B cell (primary cell): Measurements from ENCODE around the gene HEXIM1. TPM values are rescaled to one million over a fixed set of nuclear protein-coding genes. Genes with fewer than 3 reads are reported as not detected.

Experiments used
- ATAC-seq: fragments of 200-7000 bp; cut with Tn5 transposase; one replicate; pipeline ENCODE4 v1.10.0; 2021; ENCODE audit warnings: low read depth, mild to moderate bottlenecking, moderate number of reproducible peaks, moderate library complexity
- CTCF ChIA-PET: fragments of 350-600 bp; sonication (Branson Sonifier 250); formaldehyde crosslinking; loops from one replicate; lab custom pipeline; 2021; ENCODE audit warnings: antibody characterized with exemption, inconsistent platforms; lab: Charles Lee
- POLR2A ChIA-PET: fragments of 350-600 bp; sonication (Branson Sonifier 250); formaldehyde crosslinking; loops from one replicate; lab custom pipeline; 2021; ENCODE audit warnings: antibody characterized with exemption; lab: Charles Lee
- DNase-seq: peaks from one replicate; pipeline ENCODE4 v3.0.0; 2013
- H2AFZ ChIP-seq: 2 replicates; pipeline ENCODE4 v1.6.1; 2012; ENCODE audit warnings: mild to moderate bottlenecking, low read depth, low read length; ENCODE audit not compliant: insufficient read depth, poor library complexity, severe bottlenecking
- H3K27ac ChIP-seq, 2 donors: 1 replicate in 1 of 2; 2 replicates in 1 of 2; pipeline ENCODE4 v1.5.1; 2012 to 2013; ENCODE audit warnings: low read length in 2 of 2, mild to moderate bottlenecking in 2 of 2, moderate library complexity in 1 of 2
- H3K27me3 ChIP-seq, 4 experiments: fragments of 200-600 bp in 1 of 4; sonication (generic) in 1 of 4; replicated peaks in 1 of 4; 1 replicate in 2 of 4; 2 replicates in 2 of 4; pipeline versions ENCODE4 v1.6.1 to v1.7.0; 2013 to 2016; ENCODE audit warnings: low read length in 3 of 4, mild to moderate bottlenecking in 2 of 4, mixed read lengths in 1 of 4, moderate library complexity in 1 of 4; ENCODE audit not compliant: insufficient read depth in 4 of 4, control insufficient read depth in 3 of 4; ENCODE audit errors: control extremely low read depth in 1 of 4
- H3K36me3 ChIP-seq, 2 experiments: replicated peaks in 1 of 2; 1 replicate in 1 of 2; 2 replicates in 1 of 2; pipeline versions ENCODE4 v1.6.1 to v1.7.1; 2013; ENCODE audit warnings: low read length in 1 of 2; ENCODE audit not compliant: insufficient read depth in 2 of 2, control insufficient read depth in 1 of 2; ENCODE audit errors: control extremely low read depth in 1 of 2, extremely low read depth in 1 of 2
- H3K4me1 ChIP-seq, 2 donors: fragments of 200-600 bp in 1 of 2; sonication (generic) in 1 of 2; 1 replicate in 1 of 2; 2 replicates in 1 of 2; pipeline versions ENCODE4 v1.5.1 to v1.6.1; 2013 to 2017; ENCODE audit warnings: low read length in 2 of 2; ENCODE audit not compliant: control insufficient read depth in 2 of 2, insufficient read depth in 2 of 2
- H3K4me2 ChIP-seq: replicated peaks from 2 replicates; pipeline ENCODE3; 2012; ENCODE audit warnings: mild to moderate bottlenecking, low read depth, low read length; ENCODE audit not compliant: poor library complexity, severe bottlenecking
- H3K4me3 ChIP-seq, 5 experiments: fragments of 200-600 bp in 1 of 5; sonication (generic) in 1 of 5; 1 replicate in 3 of 5; 2 replicates in 2 of 5; pipeline versions ENCODE4 v1.5.1 to v1.7.0; 2011 to 2016; ENCODE audit warnings: low read length in 4 of 5, mild to moderate bottlenecking in 4 of 5, low read depth in 2 of 5, control low read depth in 1 of 5, moderate library complexity in 1 of 5; ENCODE audit not compliant: insufficient read depth in 1 of 5; ENCODE audit errors: control extremely low read depth in 1 of 5, extremely low read depth in 1 of 5
- H3K79me2 ChIP-seq: fragments of 200-600 bp; sonication (generic); one replicate; pipeline ENCODE4 v1.6.0; 2016; ENCODE audit warnings: low read length; ENCODE audit not compliant: control insufficient read depth, insufficient read depth
- H3K9ac ChIP-seq: fragments of 200-600 bp; sonication (generic); 2 replicates; pipeline ENCODE4 v1.6.1; 2017; ENCODE audit warnings: mild to moderate bottlenecking, low read length, moderate library complexity
- H3K9me3 ChIP-seq, 3 donors: one replicate each; pipeline versions ENCODE4 v1.6.1 to v1.7.1; 2013; ENCODE audit warnings: low read length in 2 of 3; ENCODE audit not compliant: control insufficient read depth in 2 of 3, insufficient read depth in 1 of 3; ENCODE audit errors: control extremely low read depth in 1 of 3
- H4K20me1 ChIP-seq: 2 replicates; pipeline ENCODE4 v1.6.0; 2012; ENCODE audit warnings: mild to moderate bottlenecking, low read length; ENCODE audit not compliant: insufficient read depth, control insufficient read depth, poor library complexity, severe bottlenecking
- H3K27ac Mint-ChIP-seq: one replicate; pipeline ENCODE4 v1.8.0; 2021; ENCODE audit warnings: mixed read lengths
- H3K27me3 Mint-ChIP-seq: one replicate; pipeline ENCODE4 v1.8.0; 2021; ENCODE audit warnings: mixed read lengths
- H3K4me1 Mint-ChIP-seq: one replicate; pipeline ENCODE4 v1.8.0; 2021; ENCODE audit warnings: mixed read lengths
- H3K4me3 Mint-ChIP-seq: one replicate; pipeline ENCODE4 v1.8.0; 2021; ENCODE audit warnings: mixed read lengths
- H3K9me3 Mint-ChIP-seq: one replicate; pipeline ENCODE4 v1.8.0; 2022; ENCODE audit warnings: mixed read lengths; ENCODE audit not compliant: insufficient read depth
- EZH2 ChIP-seq: IDR thresholded peaks from 2 replicates; pipeline ENCODE4 v1.6.1; 2012; ENCODE audit warnings: borderline replicate concordance, low read depth, mild to moderate bottlenecking, moderate library complexity, low read length; ENCODE audit not compliant: insufficient read depth, poor library complexity, severe bottlenecking
- WGBS: methylation state at CpG from one replicate; pipeline ENCODE4 v1.1.5; 2013; ENCODE audit warnings: missing lambda C conversion rate; ENCODE audit not compliant: insufficient coverage; 5-methylcytosine and 5-hydroxymethylcytosine counted together
- intact Hi-C: fragments of 100-400 bp; cut with micrococcal nuclease; formaldehyde crosslinking; loops from one replicate; pipeline ENCODE4 v1.10.0; 2022
- polyA plus RNA-seq: library from polyadenylated mRNA; depleted of rRNA; stranded (reverse); fragments of >200 nt; gene quantifications from 2 replicates; pipeline ENCODE4 v1.2.3, GENCODE V29; 2012
- total RNA-seq, 2 donors: library from RNA; stranded (reverse); fragments of 120-200 nt in 1 of 2; gene quantifications; 1 replicate in 1 of 2; 2 replicates in 1 of 2; pipeline versions ENCODE4 v1.2.3 to v1.2.4, GENCODE V29; 2013 to 2022
- TF ChIP-seq, protein P1 (sequence below): fragments of 200-600 bp; IDR thresholded peaks from one replicate; pipeline ENCODE4 v1.8.0; 2022; ENCODE audit warnings: antibody characterized with exemption, mild to moderate bottlenecking

Gene HEXIM1
- total and polyA plus RNA-seq, 2 donors (not counting 1 experiment from before 2014, with no cell fraction given): 23.7 to 48.9 TPM

DNA sequence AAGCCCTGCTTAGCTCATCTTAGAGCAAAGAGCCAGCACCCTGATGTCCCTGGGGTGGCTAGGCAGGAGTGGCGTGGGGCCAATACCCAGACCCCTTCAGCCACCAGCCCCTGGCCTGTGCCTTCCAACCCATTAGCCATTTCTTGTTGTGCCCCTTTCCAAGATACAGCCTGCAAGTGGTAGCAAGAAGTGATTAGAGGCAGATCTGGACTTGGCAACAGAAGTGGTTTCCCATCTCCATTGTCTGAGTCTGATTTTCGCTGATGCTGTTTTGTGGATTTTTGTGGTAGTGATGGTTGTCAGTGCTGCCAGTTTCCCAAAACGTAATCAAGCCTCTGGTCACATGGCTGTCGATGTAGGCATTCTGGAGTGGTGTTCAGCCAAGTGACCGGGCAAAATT lies 41.7 kb upstream of the HEXIM1 start:
- no peak overlapping the region for H3K4me2 ChIP-seq
- no peak overlapping the region for H3K27ac ChIP-seq
- H3K4me1 Mint-ChIP-seq: peaks cover 6% of the 10 kb centered on the region
- H3K27me3 Mint-ChIP-seq: no peaks in the 10 kb centered on the region
- H3K4me1 ChIP-seq: peaks cover under 1 to 2% of the 10 kb centered on the region in 2 donors
- H3K4me3 Mint-ChIP-seq: no peak overlapping the region
- H3K27me3 ChIP-seq: no peaks in the 10 kb centered on the region
- intact Hi-C loops: no loop called here
- ChIA-PET CTCF (no interaction called here), POLR2A (no interaction called here)
- H3K36me3 ChIP-seq: peaks cover 3 to 64% of the 10 kb centered on the region in 2 experiments
- ATAC-seq (no peak), DNase-seq (no peak)
- H2AFZ ChIP-seq: no peak overlapping the region
- no peak overlapping the region for H3K27ac Mint-ChIP-seq
- 95% methylated on average over 5 of the region's 5 CpGs for WGBS
- TF ChIP-seq, protein P1, sequence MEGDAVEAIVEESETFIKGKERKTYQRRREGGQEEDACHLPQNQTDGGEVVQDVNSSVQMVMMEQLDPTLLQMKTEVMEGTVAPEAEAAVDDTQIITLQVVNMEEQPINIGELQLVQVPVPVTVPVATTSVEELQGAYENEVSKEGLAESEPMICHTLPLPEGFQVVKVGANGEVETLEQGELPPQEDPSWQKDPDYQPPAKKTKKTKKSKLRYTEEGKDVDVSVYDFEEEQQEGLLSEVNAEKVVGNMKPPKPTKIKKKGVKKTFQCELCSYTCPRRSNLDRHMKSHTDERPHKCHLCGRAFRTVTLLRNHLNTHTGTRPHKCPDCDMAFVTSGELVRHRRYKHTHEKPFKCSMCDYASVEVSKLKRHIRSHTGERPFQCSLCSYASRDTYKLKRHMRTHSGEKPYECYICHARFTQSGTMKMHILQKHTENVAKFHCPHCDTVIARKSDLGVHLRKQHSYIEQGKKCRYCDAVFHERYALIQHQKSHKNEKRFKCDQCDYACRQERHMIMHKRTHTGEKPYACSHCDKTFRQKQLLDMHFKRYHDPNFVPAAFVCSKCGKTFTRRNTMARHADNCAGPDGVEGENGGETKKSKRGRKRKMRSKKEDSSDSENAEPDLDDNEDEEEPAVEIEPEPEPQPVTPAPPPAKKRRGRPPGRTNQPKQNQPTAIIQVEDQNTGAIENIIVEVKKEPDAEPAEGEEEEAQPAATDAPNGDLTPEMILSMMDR: no peak
- no peak for TF ChIP-seq EZH2
- no peaks in the 10 kb centered on the region for H4K20me1 ChIP-seq
- H3K9ac ChIP-seq: no peak overlapping the region
- H3K79me2 ChIP-seq: no peaks in the 10 kb centered on the region
- no peaks in the 10 kb centered on the region for H3K9me3 ChIP-seq
- no peaks in the 10 kb centered on the region for H3K9me3 Mint-ChIP-seq
- H3K4me3 ChIP-seq: no peak overlapping the region

DNA sequence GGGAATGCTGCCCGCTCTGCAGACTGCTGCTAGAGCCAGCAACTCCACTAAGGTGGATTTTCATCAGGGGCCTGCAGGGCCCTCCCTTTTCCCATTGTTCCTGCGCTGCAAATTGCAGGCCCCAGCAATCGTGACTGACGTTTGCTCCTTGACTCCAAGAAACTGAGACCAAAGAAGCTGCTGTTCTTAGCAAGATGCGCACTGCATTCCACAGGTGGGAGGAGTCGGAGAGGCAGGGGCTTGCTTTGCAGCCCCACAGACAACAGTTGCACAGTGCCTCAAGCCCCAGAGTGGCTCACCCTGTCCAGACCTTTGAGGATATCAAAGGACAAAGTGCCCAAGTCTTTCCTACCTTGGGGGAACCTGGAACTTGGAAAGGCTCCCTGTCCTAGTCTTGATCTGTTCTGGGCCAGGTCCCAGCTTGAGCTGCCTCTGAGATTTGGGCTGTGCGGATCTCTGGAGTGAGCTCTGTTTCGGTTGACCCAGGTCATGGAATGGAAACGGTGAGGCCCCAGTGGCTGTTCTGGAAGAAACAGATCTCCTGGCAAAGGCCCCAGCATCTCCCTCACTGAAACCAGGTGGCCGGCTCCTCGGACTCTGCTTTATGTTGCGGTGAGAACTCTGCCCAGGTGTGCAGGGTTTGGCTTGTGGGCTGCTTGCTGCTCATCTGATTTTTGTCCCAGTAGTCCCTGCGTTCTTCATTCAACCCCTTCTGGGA lies 40.8 kb upstream of the HEXIM1 start:
- no peak overlapping the region for H3K4me3 ChIP-seq
- TF ChIP-seq, protein P1: no peak
- no peak for TF ChIP-seq EZH2
- H3K27me3 Mint-ChIP-seq: no peaks in the 10 kb centered on the region
- ChIA-PET POLR2A (no interaction called here), CTCF (interaction anchor here (0.5 to 1.5 kb wide), 3 partner anchors 9 to 19 kb away, joined by 3 to 5 read pairs (median 4); no protein-coding TSS in a partner anchor)
- DNase-seq (no peak), ATAC-seq (no peak)
- peaks cover 12% of the 10 kb centered on the region for H3K4me1 Mint-ChIP-seq
- no peak overlapping the region for H2AFZ ChIP-seq
- WGBS: 96% methylated on average over 13 of the region's 13 CpGs
- H3K36me3 ChIP-seq: peaks cover 3 to 56% of the 10 kb centered on the region in 2 experiments
- no peak overlapping the region for H3K4me3 Mint-ChIP-seq
- H4K20me1 ChIP-seq: no peaks in the 10 kb centered on the region
- H3K27ac Mint-ChIP-seq: peak overlapping the region; percentile 50
- H3K9me3 Mint-ChIP-seq: no peaks in the 10 kb centered on the region
- no peaks in the 10 kb centered on the region for H3K79me2 ChIP-seq
- no peak overlapping the region for H3K4me2 ChIP-seq
- no peak overlapping the region for H3K27ac ChIP-seq
- no peaks in the 10 kb centered on the region for H3K27me3 ChIP-seq
- intact Hi-C loops: no loop called here
- H3K4me1 ChIP-seq: peaks cover 10% of the 10 kb centered on the region in 2 donors
- no peaks in the 10 kb centered on the region for H3K9me3 ChIP-seq
- no peak overlapping the region for H3K9ac ChIP-seq
